Metanephros (tissue), 2 donors: Measurements from ENCODE around the gene NRN1L. TPM values are rescaled to one million over a fixed set of nuclear protein-coding genes. Genes with fewer than 3 reads are reported as not detected.

ENCODE experiments used
- small RNA-seq: library from RNA; depleted of rRNA; stranded (forward); fragments of <200 nt; gene quantifications from one replicate; pipeline ENCODE3, GENCODE V24; 2014; ENCODE audit warnings: low replicate concordance
- total RNA-seq: library from RNA; depleted of rRNA; stranded (reverse); fragments of >200 nt; gene quantifications from one replicate; pipeline ENCODE4 v1.2.3, GENCODE V29; 2014

Gene NRN1L
- total RNA-seq: 1.2 TPM

GRCh38 chr16:67884684-67885083 lies at the start of gene NRN1L:
Gene NRN1L, plus strand, starts transcription at chr16:67884885. Its CDS starts 19 bp downstream, at chr16:67884904.

GRCh38 chr16:67841816-67842508 lies 42.7 kb upstream of the NRN1L start, which contains the start of gene THAP11:
Gene THAP11, plus strand, starts transcription at chr16:67842320. Its CDS starts 235 bp downstream, at chr16:67842555.

GRCh38 chr16:67846320-67847063 lies 38.2 kb upstream of the NRN1L start, which contains the start of gene NUTF2:
Gene NUTF2, plus strand, starts transcription at chr16:67846933. Its CDS starts 18,198 bp downstream, at chr16:67865131.

DNA sequence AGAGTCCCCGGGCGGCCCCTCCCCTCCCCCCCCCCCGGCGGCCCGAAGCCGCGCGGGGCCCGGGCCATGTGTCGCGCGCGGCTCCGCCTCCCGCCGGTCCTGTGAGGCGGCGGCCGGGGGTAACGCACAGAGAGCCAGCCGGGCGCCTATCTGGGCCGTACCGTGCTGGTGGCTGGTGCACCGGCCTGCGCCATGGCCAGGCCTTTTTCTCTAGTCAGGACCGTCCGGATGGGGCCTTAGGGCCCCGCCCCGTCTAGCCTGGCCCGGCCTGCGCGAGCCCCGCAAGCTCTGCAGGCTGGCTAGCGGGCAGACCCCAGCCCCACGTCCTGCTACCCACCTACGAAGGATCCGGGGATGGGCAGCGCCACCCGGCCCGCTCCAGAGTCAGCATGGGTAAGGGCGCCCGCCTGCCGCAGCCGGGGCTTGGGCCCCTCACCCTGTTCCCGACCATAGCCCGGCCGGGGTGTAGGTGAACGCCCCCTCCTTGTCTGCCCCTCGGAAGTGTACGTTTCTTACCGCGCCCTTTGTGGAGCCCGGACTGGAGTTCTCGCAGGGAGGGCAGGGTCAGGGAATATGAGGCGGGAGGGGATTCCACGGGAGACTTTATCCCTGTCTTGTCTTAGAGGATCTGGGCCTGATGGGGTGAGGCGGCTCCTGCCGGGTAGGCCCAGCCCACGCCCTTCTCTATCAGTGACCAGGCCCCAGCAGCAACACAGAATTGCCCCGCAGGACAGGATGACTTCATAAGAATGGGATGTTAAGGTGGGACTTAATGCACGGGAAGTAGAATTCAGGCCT lies 37.4 kb upstream of the NRN1L start, which contains the start of gene CENPT:
Gene CENPT (minus strand): TSS at position 630 of the 798 bp plus-strand sequence. CDS start 13,834 bp downstream, outside the sequence.

DNA sequence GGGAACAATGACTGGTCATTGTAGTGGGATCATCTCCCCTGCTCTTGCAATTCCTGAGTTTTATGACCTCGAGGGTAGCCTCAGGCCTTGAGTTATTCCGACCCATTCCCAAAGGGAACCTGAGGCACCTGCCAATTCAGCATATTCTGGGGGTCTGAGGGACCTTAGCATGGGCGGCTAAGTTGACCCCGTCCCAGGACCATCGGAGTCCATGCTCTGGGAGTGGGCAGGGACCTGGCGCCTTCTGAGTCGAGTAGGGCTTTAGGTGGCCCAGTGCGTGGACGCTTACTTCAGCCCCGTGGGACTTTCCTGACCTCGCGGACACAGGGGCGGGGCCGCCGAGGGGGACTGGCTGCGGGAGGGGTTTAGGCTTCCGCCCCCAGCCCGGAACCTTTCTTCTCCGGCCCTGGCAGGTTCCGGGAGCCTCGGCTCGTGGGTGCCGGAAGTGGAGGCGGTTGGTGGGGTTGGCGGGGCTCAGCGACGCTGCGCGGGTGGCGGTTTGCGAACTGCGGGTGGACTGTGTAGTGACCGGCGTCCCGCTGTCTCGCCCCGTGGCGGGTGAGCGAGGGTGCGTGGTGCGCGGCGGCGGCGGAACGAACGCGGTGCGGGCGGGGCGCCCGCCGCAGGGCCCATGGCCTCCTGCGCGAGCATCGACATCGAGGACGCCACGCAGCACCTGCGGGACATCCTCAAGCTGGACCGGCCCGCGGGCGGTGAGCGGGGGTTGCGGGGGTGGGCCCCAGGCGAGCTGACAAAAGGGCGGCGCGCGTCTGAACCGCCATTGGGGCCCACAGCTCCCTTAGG lies 11.9 kb upstream of the NRN1L start, which contains the start of gene EDC4:
Gene EDC4 (plus strand): TSS at position 422 of the 804 bp plus-strand sequence. CDS start 210 bp downstream, at position 632.

GRCh38 chr16:67892899-67893742 lies 8.4 kb downstream of the NRN1L start, which contains the start of gene PSKH1:
Gene PSKH1, plus strand, starts transcription at chr16:67893254. Its CDS starts 15,496 bp downstream, at chr16:67908750.

GRCh38 chr16:67931712-67932461 lies 47.2 kb downstream of the NRN1L start, which contains the start of gene CTRL:
Gene CTRL, minus strand, starts transcription at chr16:67931862. Its CDS starts 10 bp downstream, at chr16:67931852.

Small RNA genes lying within 50 kb of the gene (small RNA-seq; reads per million reads assigned to genes)
- gene AC040162.2 (not detected), gene NRN1L (not detected)

Other genes starting within 250 kb of the NRN1L start
- gene CARMIL2, start 239.7 kb upstream of the NRN1L start, total RNA-seq: 0.64 TPM
- 20.1 TPM for gene ACD, start 224.6 kb upstream of the NRN1L start, total RNA-seq
- gene PARD6A, start 223.9 kb upstream of the NRN1L start, total RNA-seq: 3.9 TPM
- 18.1 TPM for gene ENKD1, start 218.1 kb upstream of the NRN1L start, total RNA-seq
- gene C16orf86, start 218.1 kb upstream of the NRN1L start, total RNA-seq: 3.9 TPM
- gene GFOD2, start 165.6 kb upstream of the NRN1L start, total RNA-seq: 18.4 TPM
- gene RANBP10, start 78.3 kb upstream of the NRN1L start, total RNA-seq: 18.7 TPM
- gene TSNAXIP1, start 78.0 kb upstream of the NRN1L start, total RNA-seq: 5.4 TPM
- 37.0 TPM for gene THAP11, start 42.6 kb upstream of the NRN1L start, total RNA-seq
- 115 TPM for gene NUTF2, start 38.0 kb upstream of the NRN1L start, total RNA-seq
- 39.8 TPM for gene CENPT, start 37.2 kb upstream of the NRN1L start, total RNA-seq
- gene EDC4, start 11.8 kb upstream of the NRN1L start, total RNA-seq: 82.0 TPM
- 26.0 TPM for gene PSKH1, start 8.4 kb downstream of the NRN1L start, total RNA-seq
- 0.18 TPM for gene CTRL, start 47.0 kb downstream of the NRN1L start, total RNA-seq
- 54.2 TPM for gene PSMB10, start 52.0 kb downstream of the NRN1L start, total RNA-seq
- gene LCAT, start 59.2 kb downstream of the NRN1L start, total RNA-seq: 10.1 TPM
- 45.4 TPM for gene SLC12A4, start 83.8 kb downstream of the NRN1L start, total RNA-seq
- not detected for gene DPEP3, start 95.6 kb downstream of the NRN1L start, total RNA-seq
- 2.7 TPM for gene DPEP2, start 114.6 kb downstream of the NRN1L start, total RNA-seq
- not detected for gene DPEP2NB, start 131.0 kb downstream of the NRN1L start, total RNA-seq
- gene DDX28, start 138.3 kb downstream of the NRN1L start, total RNA-seq: 10.2 TPM
- gene DUS2, start 138.4 kb downstream of the NRN1L start, total RNA-seq: 11.3 TPM
- gene NFATC3, start 200.5 kb downstream of the NRN1L start, total RNA-seq: 36.4 TPM